GM19025 (cell line): ENCODE results near the gene PRR12.

Experiments
- ATAC-seq: cut with Tn5 transposase; IDR thresholded peaks from one replicate; pipeline ENCODE4 v1.9.1; 2021; ENCODE audit warnings: mild to moderate bottlenecking, low read depth, moderate library complexity; ENCODE audit not compliant: unreplicated experiment

The PRR12 gene, protein sequence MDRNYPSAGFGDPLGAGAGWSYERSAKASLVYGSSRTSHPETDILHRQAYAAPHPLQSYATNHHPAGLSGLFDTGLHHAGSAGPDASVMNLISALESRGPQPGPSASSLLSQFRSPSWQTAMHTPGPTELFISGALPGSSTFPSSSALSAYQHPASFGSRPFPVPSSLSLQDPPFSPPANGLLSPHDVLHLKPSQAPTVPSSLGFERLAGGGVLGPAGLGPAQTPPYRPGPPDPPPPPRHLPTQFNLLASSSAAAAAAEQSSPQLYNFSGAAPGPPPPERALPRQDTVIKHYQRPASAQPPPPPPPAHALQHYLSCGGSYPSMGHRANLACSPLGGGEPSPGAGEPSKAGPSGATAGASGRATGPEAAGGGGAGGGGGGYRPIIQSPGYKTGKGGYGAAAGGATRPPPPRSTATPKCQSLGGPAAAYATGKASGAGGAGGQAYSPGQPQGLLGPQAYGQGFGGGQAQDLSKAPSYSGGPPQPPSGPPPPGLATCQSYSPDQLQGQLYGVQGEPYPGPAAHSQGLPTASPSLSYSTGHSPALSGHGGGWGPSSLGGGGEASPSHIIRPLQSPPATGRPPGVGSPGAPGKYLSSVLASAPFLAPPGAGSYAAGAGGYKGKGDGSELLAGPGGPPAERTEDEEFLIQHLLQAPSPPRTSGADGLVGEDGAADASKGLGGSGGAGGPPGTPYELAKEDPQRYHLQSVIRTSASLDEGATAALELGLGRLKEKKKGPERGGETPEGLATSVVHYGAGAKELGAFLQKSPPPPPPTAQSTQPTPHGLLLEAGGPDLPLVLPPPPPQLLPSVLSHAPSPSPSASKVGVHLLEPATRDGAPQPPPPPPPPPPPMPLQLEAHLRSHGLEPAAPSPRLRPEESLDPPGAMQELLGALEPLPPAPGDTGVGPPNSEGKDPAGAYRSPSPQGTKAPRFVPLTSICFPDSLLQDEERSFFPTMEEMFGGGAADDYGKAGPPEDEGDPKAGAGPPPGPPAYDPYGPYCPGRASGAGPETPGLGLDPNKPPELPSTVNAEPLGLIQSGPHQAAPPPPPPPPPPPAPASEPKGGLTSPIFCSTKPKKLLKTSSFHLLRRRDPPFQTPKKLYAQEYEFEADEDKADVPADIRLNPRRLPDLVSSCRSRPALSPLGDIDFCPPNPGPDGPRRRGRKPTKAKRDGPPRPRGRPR (N-terminal part only)

DNA sequence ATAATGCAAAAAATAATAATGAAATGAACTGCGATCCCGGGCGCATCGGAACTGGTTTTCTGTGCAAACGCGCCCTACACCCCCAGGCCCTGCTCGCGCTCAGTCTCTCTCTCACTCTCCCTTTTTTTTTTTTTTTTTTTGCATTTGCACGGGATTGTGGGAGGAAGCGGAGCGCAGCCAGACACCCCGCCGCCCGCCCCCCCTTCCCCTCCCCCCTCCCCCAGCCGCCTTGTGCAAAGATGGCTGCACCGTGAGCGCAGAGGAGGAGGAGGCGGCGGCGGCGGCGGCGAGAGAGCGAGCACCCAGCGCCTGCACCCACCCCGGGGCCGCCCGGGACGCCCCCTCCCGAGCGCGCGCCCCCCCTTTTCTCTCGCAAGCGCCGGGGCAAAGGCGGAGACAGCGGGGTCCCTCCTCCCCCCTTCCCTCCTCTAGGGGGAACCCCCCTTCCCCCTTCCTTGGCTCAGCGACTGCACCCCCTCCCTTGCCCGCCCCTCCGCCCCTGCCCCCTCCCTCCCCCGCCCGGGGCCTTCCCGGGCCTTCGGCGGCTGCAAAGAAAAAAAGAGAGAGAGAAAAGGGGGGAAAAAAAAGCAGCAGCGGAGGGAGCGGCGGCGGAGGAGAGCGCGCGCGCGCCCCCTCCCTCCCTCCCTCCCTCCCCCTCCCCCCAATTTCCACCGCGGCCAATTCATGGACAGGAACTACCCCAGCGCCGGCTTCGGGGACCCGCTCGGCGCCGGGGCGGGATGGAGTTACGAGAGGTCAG lies at the start of gene PRR12:
Gene PRR12 (plus strand): TSS at position 212 of the 760 bp plus-strand sequence. CDS start 473 bp downstream, at position 685.
- ATAC-seq: no peak

DNA sequence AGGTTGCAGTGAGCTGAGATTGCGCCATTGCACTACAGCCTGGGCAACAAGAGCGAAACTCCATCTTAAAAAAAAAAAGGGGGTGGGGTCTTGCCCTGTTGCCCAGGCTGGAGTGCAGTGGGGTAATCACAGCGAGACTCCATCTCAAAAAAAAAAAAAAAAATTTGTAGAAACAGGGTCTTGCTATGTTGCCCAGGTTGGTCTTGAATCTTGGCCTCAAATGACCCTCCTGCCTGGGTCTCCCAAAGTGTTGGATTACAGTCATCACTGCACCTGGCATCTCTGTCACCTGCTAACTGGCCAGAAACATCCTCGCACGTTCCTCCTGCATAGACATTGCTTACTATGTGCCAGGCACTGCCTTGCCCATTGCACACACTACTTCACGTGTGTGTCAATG lies 49.1 kb upstream of the PRR12 start:
- no peak for ATAC-seq

DNA sequence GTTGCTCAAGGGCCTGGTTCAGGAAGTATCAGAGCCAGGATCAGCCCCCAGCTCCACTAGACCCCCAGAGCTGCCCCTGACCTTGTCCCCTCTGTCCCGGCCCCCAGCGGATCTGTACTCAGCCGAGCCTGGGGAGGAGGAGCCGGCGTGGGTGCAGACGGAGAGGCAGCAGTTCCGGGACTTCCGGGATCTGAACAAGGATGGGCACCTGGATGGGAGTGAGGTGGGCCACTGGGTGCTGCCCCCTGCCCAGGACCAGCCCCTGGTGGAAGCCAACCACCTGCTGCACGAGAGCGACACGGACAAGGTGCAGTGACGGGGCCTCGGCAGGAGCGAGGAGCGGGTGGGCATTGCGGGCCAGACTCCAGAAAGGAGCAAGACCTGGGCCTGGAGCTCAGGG lies 48.5 kb upstream of the PRR12 start:
- no peak for ATAC-seq

DNA sequence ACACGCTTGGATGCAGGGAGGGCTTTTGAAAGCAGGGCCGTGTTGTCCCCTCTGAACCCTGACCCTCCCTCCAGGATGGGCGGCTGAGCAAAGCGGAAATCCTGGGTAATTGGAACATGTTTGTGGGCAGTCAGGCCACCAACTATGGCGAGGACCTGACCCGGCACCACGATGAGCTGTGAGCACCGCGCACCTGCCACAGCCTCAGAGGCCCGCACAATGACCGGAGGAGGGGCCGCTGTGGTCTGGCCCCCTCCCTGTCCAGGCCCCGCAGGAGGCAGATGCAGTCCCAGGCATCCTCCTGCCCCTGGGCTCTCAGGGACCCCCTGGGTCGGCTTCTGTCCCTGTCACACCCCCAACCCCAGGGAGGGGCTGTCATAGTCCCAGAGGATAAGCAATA lies 48.0 kb upstream of the PRR12 start:
- ATAC-seq: no peak

DNA sequence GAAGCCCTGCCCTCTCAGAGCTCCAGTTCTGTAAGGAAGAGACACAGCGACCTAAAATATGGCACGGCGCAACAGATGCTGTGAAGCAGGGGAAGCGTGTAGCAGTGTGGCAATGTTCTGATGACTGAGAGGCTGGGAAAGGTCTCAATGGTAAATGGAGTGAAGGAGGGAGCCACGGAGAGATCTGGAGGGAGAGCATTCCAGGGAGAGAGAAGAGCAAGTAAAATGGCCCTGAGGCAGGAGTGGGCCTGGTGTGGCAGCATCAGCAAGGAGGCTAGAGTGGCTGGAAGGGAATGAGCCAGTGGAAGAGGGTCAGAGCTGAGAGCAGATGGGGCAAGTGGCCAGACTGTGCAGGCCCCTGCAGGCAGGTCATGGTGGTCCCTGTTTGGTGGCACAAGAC lies 46.8 kb upstream of the PRR12 start:
- ATAC-seq: no peak

DNA sequence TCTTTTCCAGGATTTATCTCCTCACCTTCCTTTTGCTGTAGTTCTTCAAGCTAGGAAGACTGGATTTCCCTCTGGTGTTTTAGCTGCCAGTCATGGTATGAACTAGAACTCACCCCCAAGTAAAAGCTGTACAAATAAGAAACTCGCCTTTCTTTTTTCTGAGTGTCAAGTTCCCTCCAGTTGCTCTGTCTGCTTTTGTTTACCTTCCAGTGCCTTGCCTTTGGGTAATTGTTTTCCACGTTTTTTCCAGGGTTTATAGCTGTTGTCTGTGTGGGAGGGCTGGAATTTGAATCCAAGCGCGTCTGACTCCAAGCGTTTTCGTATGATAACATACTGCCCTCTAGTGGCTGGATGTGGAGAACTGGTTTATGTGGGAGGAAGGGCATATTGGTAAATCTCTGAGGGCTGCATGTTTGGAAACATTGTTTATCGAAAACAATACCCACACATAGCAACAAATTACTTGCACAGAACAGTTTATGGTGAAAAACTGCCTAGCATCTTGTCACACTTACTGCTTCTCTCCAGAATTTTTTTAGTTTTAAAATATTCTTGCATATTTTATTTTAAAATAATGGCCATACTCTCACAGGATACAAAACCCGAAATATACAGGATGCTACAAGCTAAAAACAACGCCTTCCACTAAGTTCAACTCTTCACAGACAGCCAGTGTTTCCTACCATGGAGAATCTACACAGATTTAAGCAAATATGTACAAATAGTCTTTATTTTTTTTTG lies 44.0 kb upstream of the PRR12 start:
- no peak for ATAC-seq

DNA sequence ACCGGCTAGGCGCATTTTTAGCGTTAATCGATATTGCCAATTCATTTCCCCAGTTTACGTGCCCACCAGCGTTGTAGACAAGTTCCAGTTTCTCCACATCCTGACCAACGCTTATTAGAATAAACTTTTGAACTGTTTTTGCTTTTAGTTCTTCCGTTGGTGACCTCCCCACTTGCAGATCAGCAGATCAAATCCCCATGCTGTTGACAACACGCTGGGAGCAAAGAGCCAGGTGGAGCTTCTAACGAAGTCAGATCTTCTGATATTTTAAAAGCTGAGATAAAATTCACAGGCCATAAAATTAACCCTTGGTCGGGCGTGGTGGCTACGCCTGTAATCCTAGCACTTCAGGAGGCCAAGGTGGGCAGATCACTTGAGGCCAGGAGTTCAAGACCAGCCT lies 41.9 kb upstream of the PRR12 start:
- no peak for ATAC-seq

DNA sequence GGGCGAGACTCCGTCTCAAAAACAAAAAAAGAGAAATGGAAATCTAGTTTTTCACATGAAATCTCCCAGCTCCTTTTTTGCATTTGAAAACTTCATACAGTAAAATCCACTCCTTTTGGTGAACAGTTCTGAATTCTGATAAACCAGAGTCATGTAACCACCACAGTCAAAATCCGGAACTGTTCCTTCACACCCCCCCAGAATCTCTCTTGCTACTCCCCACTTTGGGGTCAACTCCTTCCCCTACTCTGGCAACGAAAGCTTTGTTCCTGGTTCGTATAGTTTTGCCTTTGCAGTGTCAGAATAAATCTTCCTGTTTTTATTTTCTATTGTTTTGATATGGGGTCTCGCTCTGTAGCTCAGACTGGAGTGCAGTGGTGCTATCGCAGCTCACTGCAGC lies 39.5 kb upstream of the PRR12 start:
- no peak for ATAC-seq

DNA sequence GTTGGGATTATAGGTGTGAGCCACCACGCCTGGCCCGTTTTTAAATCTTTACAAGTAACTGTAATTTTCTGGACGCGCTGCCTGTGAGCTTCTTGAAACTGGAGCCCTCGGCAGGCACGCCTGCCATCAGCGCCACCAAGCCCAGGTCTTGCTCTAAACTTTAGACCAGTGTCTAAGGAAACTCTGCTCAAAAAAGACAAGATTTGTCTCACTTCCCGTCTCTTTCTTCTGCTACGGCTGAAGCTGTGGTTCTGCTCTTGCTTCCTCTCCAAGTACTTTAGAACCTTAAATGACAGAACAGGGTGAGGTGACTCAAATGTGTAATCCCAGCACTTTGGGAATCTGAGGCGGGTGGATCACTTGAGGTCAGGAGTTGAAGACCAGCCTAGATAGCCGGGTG lies 38.2 kb upstream of the PRR12 start:
- ATAC-seq: no peak

DNA sequence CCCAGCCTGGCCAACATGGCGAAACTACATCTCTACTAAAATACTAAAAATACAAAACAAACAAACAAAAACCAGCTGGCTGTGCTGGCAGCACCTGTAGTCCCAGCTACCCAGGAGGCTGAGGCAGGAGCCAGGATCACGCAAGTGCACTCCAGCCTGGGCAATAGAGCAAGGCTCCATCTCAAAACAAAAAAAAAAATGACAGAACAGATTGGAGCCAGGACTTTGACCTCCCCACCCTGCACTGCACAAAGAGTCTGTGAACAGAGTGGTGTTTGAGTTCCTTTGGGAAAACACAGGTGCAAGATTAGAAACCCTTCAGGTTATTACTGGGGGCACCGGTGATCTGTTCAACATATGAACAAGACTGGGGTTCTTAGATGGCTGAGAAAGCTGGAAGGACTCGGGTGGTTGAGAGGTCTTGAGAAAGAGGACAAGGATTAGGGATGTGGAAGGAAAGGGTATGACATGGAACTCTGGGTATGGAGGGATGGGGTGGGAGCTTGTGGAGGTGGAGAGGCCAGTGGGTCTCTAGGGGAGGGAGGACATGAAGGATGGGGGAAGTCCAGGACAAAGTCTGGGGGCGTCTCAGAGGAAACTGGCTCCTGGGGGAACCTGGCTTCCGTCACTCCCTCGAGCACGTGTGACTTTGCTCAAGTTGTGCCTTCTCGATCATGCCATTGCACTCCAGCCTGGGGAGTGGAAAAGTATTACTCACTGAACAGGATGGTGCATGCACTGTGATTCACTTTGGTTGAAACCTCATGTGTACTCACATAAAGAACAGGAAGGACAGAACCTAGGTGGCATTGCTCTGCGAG lies 37.3 kb upstream of the PRR12 start:
- ATAC-seq: no peak

DNA sequence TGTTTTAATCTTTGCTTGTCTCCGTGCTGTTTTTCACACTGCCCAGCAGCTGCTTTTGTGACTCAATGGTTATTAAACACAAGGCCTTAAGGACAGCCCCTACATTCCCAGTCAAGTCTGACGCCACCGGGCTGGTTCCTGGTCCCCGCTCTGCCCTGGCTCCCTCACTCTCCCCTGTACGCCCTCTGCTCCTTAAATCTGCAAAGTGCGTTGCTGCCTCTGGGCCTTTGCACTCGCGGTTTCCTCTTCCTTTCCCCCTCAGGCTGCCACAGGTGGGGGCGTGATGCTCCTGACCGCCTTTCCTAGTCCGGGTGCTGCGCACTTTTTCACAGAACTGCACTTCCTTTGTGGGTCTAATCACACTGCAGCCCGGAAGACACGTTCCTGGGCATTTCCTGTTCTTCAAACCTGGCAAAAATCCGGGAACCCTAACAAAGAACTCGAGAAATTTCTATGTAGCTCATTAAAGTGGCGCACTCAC lies 36.2 kb upstream of the PRR12 start:
- ATAC-seq: no peak

DNA sequence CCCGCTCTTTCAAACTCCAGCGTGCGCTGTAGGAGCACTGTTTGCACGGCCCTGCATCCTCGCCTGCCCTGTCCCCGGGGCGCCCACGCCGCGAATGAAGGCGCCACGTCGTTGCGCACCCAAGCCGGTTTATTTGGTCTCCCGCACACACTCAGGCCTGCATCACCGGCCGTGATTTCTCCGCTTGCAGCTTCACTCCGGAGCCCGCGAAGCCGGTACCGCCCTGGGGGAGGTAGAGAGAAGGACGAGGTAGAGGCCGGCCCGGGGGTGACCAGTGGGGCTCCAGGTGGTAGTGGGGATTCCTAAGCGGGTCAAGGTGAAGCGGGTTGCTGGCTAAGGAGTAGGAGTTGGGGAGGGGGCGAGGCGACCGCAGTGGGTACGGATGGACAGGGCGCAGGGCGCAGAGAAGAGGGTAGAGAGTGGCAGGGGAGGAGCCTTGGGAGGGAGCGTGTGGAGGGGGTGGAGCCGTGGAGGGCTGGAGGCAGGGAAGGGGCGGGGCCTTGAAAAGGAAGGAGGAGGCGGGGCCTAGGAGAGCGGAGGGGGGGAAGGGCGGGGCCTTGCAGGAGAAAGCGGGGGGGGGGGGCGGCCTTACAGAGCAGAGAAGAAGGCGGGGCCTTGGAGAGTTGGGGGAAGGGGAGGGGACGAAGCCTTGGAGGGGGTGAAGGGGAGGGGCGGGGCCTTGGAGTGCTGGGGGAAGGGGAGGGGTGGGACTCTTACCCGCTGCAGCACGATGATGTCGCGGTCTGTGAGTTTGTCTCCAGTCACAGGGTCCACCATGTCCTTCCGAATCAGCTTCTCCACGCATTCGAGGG lies 35.2 kb upstream of the PRR12 start:
- ATAC-seq: no peak

DNA sequence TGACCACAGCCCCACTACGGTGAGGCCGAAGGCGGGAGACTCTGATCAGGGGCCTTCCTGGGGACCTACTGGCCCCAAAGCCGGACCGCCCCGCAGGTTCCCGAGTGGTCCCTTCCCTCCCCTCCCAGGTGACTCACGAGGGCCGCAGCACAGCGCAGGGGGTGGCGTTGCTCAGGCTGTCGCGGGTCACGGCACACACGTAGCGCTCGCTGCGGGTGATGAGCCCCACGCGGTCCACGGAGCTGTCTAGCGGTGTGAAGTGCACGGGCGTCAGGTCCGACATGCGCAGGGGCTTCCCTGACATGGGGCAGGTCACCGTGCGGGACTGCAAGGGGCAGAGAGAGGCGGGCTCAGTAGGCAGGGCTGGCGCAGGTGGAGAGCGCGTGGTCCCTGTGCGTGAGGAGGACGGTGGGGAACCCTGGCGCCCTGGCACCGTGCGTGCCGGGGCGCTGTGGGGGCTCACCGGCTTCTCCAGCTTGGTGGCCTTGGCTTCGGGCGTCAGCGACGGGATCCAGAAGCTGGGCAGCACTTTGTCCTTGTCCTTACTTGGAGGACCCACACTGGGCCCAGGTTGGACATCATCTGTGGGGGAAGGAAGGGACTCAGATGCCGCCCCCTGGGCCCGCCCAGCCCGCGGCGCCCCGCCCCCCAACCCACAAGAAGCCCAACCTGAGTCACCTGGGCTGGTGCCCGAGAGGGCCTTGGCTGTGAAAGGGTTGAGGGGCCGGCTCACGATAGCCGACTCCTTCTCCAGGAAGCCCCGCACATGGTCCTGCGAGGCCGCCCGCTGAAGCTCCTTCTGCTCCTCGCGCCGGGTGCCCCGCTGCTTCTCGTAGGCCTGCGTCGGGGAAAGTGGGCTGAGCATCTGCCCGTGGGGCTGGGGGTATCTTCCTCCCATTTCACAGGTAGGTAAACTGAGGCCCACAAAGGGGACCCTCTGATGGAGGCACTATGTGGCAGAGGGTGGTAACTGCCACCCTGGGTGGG lies 34.3 kb upstream of the PRR12 start:
- ATAC-seq: no peak

DNA sequence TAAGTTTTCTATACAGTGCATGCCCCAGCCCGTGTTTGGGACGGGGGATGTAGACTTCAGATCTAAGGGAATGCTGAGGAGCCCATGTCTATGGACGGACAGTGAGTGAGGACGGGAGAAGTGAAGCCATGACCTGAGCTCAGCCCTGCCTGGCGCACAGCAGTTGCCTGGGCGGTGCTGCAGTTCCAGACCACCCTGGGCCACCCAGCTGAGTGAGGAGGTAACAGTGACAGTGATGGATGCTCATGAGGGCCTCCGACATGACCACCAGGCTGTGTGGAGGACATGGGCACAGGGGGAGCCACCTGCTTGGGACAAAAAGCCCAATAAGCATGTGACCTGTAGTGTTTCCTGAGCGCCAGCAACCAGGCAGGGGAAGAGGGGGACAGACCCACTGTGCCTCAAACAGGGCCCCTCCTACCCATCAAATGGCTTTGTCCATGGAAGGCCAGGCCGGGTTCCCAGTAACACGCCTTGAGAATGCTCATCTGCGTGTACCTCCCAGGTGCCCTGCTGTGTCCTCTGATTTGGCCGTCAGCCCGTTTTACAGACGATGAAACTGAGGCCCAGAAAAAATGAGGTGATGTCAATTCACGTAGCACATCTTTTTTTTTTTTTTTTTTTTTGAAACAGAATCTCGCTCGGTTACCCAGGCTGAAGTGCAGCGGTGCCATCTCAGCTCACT lies 33.2 kb upstream of the PRR12 start:
- no peak for ATAC-seq

DNA sequence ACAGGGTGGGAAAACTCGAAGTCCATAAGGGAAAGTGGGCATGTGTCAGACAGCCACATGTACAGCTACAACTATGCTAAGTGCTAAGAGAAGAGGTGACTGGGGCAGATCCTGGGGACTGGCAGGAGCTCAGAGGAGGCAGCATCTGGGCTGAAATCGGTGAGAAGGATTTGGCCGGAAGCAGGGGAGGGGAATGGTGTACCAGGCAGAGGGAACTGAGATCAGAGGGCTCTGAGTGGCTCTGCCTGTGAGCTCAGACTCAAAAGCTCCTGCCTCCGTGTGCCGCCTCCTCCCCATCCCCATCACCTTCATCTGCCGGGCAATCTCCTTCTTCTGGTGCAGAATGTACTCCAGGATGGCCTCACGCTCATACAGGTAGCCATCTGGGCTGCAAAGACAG lies 32.4 kb upstream of the PRR12 start:
- no peak for ATAC-seq

DNA sequence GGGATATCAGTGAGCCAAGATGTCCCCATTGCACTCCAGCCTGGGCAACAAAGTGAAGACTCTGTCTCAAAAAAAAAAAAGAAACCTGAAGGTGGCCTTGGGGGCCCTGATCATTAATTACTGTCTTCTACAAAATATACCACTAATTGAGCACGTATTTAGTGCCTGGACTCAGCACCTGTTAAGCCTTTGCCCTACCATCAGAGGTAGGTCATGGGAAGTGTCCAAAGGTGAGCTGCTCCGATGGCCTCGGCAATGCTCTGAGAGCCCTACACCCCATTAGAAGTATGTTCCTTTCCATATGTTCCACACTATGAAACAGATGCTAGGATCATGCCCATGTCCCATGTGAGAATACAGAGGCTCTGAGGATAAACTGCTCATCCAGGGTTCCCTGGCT lies 31.5 kb upstream of the PRR12 start:
- ATAC-seq: no peak
